ENCODE results near the gene RASD1. TPM values are rescaled to one million over a fixed set of nuclear protein-coding genes. Genes with fewer than 3 reads are reported as not detected.

RASD1 gene
- total and polyA plus RNA-seq, 10 donors: 2.9 to 52.3 (median 10.2) TPM

DNA sequence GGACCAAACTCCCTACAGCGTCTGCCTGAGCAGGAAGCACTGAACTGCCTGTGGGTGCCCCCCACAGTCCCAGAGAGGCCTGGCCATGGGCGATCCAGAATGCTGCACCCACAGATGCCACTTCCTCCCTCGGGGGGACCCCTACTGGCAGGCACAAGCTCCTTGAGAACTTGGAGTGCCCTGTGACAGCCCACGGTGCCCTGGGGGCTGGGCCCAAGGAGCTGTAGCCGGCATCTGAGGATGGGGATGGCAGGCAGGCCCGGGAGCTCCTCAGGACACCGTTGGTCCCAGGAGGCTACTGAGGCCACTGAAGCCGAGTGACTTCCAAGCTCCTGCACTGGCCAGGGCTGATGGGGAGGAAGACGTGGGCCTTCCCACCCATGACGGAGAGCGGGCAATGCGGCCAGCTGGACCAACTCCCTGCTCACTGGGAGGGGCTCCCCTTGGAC is 15.1 kb upstream of the RASD1 start:
- peak; percentile 55 for DNase-seq
- no peaks in the 10 kb centered on the region for H3K27me3 ChIP-seq (replicated peaks in 1 of 7)
- intact Hi-C loops (cut with DNase I; ENCODE audit: low total_unique reads): no loop called here
- peaks cover 0 to 4% (median 0%) of the 10 kb centered on the region in 6 donors for H3K36me3 ChIP-seq
- TF ChIP-seq, protein P1, sequence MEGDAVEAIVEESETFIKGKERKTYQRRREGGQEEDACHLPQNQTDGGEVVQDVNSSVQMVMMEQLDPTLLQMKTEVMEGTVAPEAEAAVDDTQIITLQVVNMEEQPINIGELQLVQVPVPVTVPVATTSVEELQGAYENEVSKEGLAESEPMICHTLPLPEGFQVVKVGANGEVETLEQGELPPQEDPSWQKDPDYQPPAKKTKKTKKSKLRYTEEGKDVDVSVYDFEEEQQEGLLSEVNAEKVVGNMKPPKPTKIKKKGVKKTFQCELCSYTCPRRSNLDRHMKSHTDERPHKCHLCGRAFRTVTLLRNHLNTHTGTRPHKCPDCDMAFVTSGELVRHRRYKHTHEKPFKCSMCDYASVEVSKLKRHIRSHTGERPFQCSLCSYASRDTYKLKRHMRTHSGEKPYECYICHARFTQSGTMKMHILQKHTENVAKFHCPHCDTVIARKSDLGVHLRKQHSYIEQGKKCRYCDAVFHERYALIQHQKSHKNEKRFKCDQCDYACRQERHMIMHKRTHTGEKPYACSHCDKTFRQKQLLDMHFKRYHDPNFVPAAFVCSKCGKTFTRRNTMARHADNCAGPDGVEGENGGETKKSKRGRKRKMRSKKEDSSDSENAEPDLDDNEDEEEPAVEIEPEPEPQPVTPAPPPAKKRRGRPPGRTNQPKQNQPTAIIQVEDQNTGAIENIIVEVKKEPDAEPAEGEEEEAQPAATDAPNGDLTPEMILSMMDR (IDR thresholded peaks at IDR 0.05 in 8 of 11, conservative IDR thresholded peaks at IDR 0.05 in 3 of 11): no peak
- TF ChIP-seq POLR2A (IDR thresholded peaks at IDR 0.05): no peak
- H3K4me3 ChIP-seq: no peak overlapping the region
- 60 to 74% (median 68%) methylated on average over 8 to 12 of the region's 12 CpGs for WGBS, 5 donors
- H3K4me1 ChIP-seq: peaks cover 0 to 14% (median 7%) of the 10 kb centered on the region in 6 donors
- H3K27ac ChIP-seq: no peak overlapping the region
- no peaks in the 10 kb centered on the region for H3K9me3 ChIP-seq

DNA sequence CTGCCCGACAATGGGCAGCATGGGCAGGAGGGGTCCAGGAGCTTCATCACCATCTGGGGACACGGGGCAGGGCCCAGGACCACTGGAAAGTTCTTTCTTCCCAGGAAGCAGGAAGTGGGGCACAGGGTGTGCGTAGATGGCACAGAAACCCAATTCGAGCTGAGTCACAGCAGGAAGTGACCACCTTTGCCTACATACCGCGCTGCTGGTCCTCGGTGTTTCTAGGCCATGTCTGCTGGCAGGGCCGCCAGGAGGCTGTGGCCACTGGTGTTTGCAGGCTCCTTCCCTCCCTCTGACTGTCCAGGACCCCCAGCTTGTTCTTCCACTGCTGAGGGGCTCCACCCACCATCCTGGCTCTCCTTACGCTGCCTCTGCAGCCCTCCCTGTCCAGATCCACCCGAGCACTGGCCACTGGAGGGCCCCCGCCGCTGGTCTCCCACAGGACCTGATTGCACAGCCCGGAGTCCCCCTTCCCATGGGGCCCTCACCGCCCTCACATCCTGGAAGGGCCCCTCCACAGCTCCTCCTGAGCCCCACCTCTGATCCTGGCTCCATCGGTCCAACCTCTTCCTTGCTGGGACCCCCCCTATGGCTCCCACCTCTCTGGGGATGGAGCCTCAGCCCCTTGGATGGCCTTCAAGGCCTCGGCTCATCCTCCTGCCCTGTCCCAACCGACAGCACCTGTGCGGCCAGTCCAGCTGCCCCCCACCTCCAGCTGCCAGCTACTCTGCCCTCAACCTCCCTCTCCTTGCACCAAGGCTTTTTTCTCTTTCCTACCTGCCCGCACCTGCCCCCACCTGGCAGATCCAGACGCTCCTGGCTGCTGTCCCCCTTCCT is 14.5 kb upstream of the RASD1 start:
- DNase-seq: peak; percentile 66
- H3K4me3 ChIP-seq: no peak overlapping the region
- peaks cover 0 to 4% (median 0%) of the 10 kb centered on the region in 6 donors for H3K36me3 ChIP-seq
- no peaks in the 10 kb centered on the region for H3K9me3 ChIP-seq
- TF ChIP-seq POLR2AphosphoS5 (IDR thresholded peaks at IDR 0.05): no peak
- TF ChIP-seq, protein P1 (IDR thresholded peaks at IDR 0.05 in 8 of 11, conservative IDR thresholded peaks at IDR 0.05 in 3 of 11): no peak
- peaks cover 0 to 19% (median 10%) of the 10 kb centered on the region in 6 donors for H3K4me1 ChIP-seq
- no peak overlapping the region for H3K27ac ChIP-seq
- intact Hi-C loops (cut with DNase I; ENCODE audit: low total_unique reads): no loop called here
- H3K27me3 ChIP-seq (replicated peaks in 1 of 7): no peaks in the 10 kb centered on the region
- WGBS, 5 donors: 71 to 78% (median 74%) methylated on average over 20 of the region's 20 CpGs

DNA sequence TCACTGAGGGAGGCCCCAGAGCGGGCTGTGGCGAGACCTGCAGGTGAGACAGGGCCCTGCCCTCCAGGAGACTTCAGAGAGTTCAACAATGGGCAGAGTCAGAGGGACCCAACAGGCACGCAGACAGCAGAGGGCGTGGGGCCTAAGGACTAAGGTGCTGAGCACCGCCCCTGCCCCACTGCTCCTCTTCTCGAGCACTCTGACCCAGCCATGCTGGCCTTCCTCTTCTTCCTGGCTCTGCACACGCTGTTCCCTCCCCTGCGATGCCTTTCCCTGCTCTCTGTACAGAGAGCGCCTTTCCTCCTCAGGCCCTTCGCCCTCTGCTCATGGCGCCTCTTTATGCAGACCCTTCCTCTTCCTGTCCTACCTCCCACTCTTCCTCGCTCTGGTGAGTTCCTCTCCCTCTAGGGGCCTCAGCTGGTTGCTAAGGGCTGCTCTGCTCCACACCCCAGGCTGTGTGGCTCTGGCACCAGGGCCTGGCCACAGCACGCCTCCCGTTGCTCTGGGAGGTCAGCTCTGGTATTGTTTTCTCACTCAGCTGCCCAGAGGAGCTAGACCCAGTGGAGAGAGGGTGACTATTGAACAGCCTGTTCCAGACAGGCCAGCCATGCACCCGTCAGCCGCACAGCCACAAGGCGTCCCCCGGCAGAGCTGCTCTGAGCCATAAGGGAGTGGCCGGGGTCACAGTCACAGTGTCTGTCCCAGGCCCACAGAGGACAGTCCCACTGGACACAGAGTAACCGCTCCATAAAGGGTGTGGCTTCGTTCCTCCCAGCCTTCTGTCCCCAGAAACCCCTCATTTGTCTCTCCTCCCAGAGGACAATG is 13.6 kb upstream of the RASD1 start:
- Histone ChIP-seq H3K4me3 (no peak overlapping the region), H3K4me1 (peaks cover 0 to 19% (median 11%) of the 10 kb centered on the region in 6 donors), H3K27me3 (replicated peaks in 1 of 7) (no peaks in the 10 kb centered on the region), H3K36me3 (peaks cover 0 to 4% (median 0%) of the 10 kb centered on the region in 6 donors), H3K9me3 (no peaks in the 10 kb centered on the region), H3K27ac (no peak overlapping the region)
- TF ChIP-seq POLR2AphosphoS5 (IDR thresholded peaks at IDR 0.05): no peak
- TF ChIP-seq, protein P1 (IDR thresholded peaks at IDR 0.05 in 8 of 11, conservative IDR thresholded peaks at IDR 0.05 in 3 of 11): no peak
- TF ChIP-seq POLR2A (IDR thresholded peaks at IDR 0.05): no peak
- WGBS, 5 donors: 87 to 90% (median 87%) methylated on average over 14 to 21 of the region's 21 CpGs
- intact Hi-C loops (cut with DNase I; ENCODE audit: low total_unique reads): loop anchor here (10.0 kb wide), 1 partner anchor 105 kb away; no protein-coding TSS in a partner anchor
- DNase-seq: peak; percentile 68

Measured in spleen (tissue), 11 donors.